HG03439 (cell line): ENCODE data around the gene MS4A5.

Experiments
- ATAC-seq: cut with Tn5 transposase; IDR thresholded peaks from one replicate; pipeline ENCODE4 v1.9.1; 2021; ENCODE audit warnings: mild to moderate bottlenecking, moderate library complexity; ENCODE audit not compliant: unreplicated experiment

The MS4A5 gene

DNA sequence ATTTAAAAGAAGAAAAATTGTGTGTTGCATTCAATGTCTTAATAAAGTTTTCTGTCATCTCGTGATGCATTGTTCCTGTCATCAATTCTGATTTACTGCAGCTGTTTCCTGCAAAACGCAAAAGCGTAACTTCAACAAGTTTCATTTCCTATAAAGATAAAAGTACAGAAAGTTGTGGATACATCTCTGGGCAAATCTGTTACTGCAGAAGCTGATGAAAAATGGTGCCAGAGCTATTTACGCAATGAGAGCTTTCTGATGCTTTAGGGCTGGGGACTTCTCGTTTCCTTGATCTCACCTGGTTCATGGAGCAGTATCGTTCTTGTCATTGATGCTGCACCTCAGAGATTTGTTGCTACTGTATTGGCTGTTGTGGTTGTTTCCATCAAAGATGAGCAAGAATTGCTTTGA, 47.7 kb downstream of the MS4A5 start:
- ATAC-seq: no peak

DNA sequence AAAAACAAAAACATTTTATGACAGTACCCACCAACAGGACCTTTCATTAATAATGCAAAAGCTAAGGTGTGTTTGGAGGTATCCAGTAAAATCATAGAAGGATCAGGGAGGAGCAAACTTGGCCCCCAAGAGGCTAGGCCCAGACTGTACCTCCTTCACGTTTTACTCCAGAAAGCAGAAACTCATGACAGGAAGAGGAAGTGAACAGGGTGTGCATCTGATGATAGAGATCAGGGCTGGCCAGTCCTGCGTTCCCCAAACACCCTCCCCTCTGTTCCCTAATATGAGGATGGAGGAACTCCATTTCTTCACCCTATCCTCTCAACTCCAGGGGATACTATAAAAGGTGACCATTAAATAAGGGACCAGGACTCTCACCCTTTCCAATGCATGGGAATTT, 53.0 kb downstream of the MS4A5 start:
- ATAC-seq: no peak

DNA sequence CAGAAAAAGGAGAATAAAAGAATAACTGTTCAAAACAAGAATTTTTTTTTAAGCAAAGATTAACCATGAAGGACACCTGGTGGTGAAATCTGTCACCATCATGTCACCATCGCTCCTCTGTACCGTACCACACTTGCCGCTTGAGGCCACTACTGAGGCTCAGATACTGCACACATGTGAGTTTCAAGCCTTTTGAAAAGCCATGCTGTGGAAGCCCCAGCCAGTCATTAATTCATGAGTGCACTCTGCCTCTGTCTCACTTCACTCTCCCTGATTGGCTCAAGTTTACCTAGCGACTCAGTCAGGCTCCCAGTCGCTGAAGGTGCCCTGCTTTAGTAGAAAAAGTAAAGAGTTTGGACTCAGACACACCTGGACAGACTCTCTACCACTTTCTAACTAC, 56.6 kb downstream of the MS4A5 start:
- peak; percentile 96 for ATAC-seq

DNA sequence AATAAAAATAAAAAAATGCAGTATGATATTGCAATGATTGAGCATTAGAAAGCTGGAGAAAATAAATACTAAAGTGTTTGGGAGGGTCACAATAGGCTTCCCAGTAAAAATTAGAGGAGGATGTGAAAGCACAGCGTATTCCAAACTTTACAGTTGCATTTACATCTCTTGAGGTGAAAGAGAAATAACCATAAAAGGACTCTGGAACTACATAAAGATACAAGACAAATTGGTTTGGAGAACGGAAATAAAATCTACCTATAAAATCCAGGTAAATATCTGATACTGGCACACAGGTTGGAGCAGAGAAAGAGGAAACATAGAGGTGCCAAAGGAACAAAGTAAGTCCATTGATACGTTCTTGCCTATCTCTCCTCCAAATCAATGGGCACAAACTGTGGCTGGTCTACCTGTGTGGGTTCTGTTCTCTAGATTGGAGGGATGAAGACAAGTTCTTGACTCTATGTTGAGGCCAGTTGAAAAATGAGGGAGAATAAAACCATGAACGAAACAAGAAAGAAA, 63.2 kb downstream of the MS4A5 start, which contains the start of gene MS4A12:
TSS of gene MS4A12 (plus strand) at position 291 of the 522 bp plus-strand sequence. CDS start 4,541 bp downstream, outside the sequence.
- no peak for ATAC-seq

DNA sequence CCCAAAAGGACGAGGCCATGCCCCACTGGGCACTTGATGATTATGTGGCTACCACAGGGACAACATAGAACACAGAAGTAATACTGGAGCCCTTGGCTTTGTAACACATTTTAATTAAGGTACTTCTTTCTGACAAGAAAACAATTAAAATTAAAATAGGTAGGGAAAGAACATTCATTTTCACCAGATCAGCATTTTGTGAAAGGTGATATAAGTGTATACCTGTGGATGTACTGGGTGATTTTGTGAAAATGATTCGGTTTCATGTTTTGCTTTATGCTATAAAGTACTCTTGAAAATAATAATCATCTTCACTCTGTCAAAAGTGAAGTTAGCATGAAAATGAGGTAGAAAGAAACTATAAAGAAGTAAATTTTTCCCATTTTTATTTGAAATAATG, 64.1 kb downstream of the MS4A5 start:
- ATAC-seq: no peak
